OCI-LY1 (cell line): Measurements from ENCODE around the gene ZNF800.

Source experiments
- CTCF ChIP-seq: fragments of 200-600 bp; sonication (generic), shearing (Covaris generic); IDR thresholded peaks from 2 replicates; pipeline ENCODE4 v1.5.1; 2017; ENCODE audit warnings: mild to moderate bottlenecking, antibody characterized with exemption, low read length, moderate library complexity, mixed read lengths
- EZH2 ChIP-seq: fragments of 200-600 bp; sonication (generic), shearing (Covaris generic); IDR thresholded peaks from 2 replicates; pipeline ENCODE4 v1.8.0; 2017; ENCODE audit warnings: borderline replicate concordance, mixed run types, mild to moderate bottlenecking, antibody characterized with exemption, low read length, moderate library complexity, mixed read lengths

DNA sequence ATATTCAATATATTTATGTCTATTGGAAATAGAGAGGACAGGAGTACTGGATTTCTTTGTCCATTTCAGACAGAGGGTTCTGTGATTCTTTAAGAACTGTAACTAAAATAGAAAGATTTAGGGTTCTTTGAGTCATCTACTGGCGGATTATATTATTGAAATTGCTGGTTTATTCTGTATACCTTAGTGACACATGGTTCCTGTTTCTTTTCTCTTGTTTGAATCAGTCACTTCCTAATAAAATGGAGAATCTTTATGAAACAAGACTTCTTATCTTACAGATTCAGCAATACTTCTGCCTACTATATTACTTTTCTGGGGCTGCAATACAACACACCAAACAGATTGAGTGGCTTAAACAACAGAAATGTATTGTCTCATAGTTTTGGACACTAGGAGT lies 20.8 kb upstream of the ZNF800 start:
- TF ChIP-seq CTCF (no peak), EZH2 (no peak)
